Measurements from ENCODE around the gene SATB2. TPM values are rescaled to one million over a fixed set of nuclear protein-coding genes. Genes with fewer than 3 reads are reported as not detected.

Gene SATB2
- total RNA-seq, 4 donors from 2014 or later: 62.0 to 104 (median 91.1) TPM

DNA sequence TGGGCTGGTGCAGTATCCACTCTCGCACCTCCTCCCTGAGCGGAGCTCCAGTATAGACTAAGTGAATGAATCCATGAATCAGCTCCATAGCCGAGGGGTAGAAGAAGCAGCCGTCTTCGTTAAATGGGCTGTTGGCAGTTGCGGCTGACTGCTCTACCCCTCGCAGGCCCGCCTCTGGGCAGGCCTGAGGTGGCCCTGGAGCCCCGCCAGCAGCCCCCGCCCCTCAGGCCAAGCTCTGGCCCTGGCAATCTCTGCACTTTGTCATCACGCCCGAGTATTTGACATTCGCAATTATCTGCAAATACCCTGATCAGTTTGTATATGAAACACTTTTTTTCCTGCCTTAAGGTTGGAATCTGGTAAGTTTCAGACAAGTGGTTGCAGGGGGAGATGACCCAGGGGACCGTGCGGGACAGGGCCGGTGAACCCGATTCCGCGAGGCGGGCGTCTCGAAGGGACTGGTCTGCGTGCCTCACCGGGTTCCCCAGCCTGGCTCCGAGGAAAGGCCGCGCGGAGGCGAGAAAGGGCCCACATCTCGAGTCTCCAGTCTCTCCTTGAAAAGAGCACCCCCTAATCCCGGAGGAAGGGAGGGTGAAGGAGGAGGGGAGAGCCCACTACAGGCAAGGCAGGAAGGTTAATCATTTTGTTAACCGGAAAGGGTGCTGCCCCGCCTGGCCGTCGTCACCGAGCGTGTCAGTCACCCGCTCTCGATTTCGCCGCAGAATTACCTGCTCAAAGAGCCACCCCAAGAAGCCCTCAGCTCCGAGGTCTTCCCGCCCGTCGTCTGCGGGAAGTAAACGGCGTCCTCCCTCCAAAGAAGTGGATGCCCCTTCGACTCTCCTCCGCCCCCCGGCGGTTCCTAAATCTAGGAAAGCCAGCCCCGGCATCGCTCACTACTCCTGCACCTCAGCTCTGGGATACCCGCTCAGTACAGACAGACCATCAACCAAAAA is 11.1 kb upstream of the SATB2 start:
- H3K27me3 ChIP-seq: peaks cover 0 to 20% of the 10 kb centered on the region in 2 donors
- H3K36me3 ChIP-seq: no peaks in the 10 kb centered on the region
- peaks cover 0 to 6% (median 0%) of the 10 kb centered on the region in 4 donors for H3K9me3 ChIP-seq
- no peak overlapping the region for H3K4me3 ChIP-seq
- no peak for TF ChIP-seq POLR2A (IDR thresholded peaks at IDR 0.05)
- TF ChIP-seq, protein P1, sequence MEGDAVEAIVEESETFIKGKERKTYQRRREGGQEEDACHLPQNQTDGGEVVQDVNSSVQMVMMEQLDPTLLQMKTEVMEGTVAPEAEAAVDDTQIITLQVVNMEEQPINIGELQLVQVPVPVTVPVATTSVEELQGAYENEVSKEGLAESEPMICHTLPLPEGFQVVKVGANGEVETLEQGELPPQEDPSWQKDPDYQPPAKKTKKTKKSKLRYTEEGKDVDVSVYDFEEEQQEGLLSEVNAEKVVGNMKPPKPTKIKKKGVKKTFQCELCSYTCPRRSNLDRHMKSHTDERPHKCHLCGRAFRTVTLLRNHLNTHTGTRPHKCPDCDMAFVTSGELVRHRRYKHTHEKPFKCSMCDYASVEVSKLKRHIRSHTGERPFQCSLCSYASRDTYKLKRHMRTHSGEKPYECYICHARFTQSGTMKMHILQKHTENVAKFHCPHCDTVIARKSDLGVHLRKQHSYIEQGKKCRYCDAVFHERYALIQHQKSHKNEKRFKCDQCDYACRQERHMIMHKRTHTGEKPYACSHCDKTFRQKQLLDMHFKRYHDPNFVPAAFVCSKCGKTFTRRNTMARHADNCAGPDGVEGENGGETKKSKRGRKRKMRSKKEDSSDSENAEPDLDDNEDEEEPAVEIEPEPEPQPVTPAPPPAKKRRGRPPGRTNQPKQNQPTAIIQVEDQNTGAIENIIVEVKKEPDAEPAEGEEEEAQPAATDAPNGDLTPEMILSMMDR (IDR thresholded peaks at IDR 0.05): no peak
- peaks cover 0 to 18% (median 0%) of the 10 kb centered on the region in 4 donors for H3K4me1 ChIP-seq
- no peak overlapping the region for H3K27ac ChIP-seq
- DNase-seq: no peak

DNA sequence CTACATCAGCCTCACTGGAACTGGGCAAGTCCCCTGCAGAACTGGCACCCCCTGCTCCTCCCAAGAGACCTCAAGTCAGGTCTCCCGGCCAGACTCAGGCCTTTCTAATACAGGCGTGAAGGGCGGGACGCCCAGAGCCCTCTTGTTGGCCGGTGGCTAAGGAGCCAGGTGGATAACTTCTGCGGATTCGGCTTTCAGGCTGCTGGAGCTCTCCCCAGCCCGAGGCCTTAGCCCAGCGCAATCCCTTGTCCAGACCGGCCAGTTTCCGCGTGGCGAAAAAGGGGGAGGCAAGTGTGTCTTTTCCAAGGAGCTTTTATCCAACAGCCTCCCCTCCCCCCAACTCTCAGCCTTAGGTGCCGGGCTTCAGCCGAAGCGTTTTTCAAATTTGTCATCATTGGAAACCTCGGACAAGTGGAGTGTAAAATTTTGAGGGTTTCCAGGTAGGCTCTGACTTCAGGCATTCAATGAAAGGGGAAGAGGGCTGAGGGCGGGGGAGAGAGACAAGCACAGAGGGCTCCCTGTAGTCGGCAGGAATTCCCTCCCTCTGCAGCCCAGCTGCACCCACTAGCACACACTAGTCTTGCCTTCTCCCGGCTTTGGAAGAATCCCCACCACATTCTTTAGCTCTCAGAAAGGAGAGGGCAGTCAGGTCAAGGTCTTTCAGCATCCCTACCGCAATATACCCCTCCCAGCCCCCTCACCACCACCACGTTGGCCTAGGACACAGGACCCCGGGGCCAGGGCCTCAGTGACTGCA is 9.5 kb upstream of the SATB2 start:
- Histone ChIP-seq H3K27ac (no peak overlapping the region), H3K4me1 (peaks cover 0 to 29% (median 2%) of the 10 kb centered on the region in 4 donors)

DNA sequence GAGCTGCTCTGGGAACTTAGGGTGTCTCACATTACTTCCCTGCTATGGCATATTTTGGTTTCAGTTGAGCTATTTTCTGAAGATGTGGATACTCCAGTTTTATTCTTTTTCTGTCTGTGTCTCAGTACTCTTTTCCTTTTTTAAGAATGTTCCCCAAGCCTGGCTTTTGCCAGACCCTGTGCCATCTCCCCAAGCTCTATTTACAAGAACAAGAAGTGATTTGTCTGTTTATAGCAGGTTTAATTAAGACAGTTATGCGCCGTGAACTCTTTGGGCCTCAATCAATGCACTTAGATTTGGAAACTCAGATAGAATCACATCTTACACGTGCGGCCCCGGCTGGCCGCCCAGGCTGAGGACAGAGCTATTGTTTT is 8.9 kb upstream of the SATB2 start:
- peaks cover 0 to 40% of the 10 kb centered on the region in 2 donors for H3K27me3 ChIP-seq
- no peak overlapping the region for H3K4me3 ChIP-seq
- H3K36me3 ChIP-seq: no peaks in the 10 kb centered on the region
- peaks cover 0 to 29% (median 2%) of the 10 kb centered on the region in 4 donors for H3K4me1 ChIP-seq
- peaks cover 0 to 21% (median 0%) of the 10 kb centered on the region in 4 donors for H3K9me3 ChIP-seq
- no peak overlapping the region for H3K27ac ChIP-seq
- TF ChIP-seq POLR2A (IDR thresholded peaks at IDR 0.05): no peak
- TF ChIP-seq, protein P1 (IDR thresholded peaks at IDR 0.05): no peak
- no peak for DNase-seq

More for the DNA sequence above, 9.5 kb upstream of the SATB2 start:
- peaks cover 0 to 16% (median 0%) of the 10 kb centered on the region in 4 donors for H3K9me3 ChIP-seq
- no peak for DNase-seq
- H3K36me3 ChIP-seq: no peaks in the 10 kb centered on the region
- peaks cover 0 to 34% of the 10 kb centered on the region in 2 donors for H3K27me3 ChIP-seq
- TF ChIP-seq, protein P1 (IDR thresholded peaks at IDR 0.05): no peak
- no peak for TF ChIP-seq POLR2A (IDR thresholded peaks at IDR 0.05)
- no peak overlapping the region for H3K4me3 ChIP-seq

GRCh38 chr2:199465988-199466691 is 8.4 kb upstream of the SATB2 start:
- TF ChIP-seq, protein P1 (IDR thresholded peaks at IDR 0.05): no peak
- no peak for TF ChIP-seq POLR2A (IDR thresholded peaks at IDR 0.05)
- Histone ChIP-seq H3K27ac (no peak overlapping the region), H3K4me3 (no peak overlapping the region), H3K27me3 (peaks cover 0 to 43% of the 10 kb centered on the region in 2 donors), H3K36me3 (no peaks in the 10 kb centered on the region), H3K9me3 (peaks cover 0 to 23% (median 0%) of the 10 kb centered on the region in 4 donors), H3K4me1 (peaks cover 0 to 25% (median 2%) of the 10 kb centered on the region in 4 donors)
- no peak for DNase-seq

- H3K9me3 ChIP-seq: peaks cover 0 to 23% (median 0%) of the 10 kb centered on the region in 4 donors
- TF ChIP-seq, protein P1 (IDR thresholded peaks at IDR 0.05): no peak
- TF ChIP-seq POLR2A (IDR thresholded peaks at IDR 0.05): no peak
- H3K36me3 ChIP-seq: no peaks in the 10 kb centered on the region
- no peak overlapping the region for H3K4me3 ChIP-seq
- H3K27ac ChIP-seq: no peak overlapping the region
- H3K4me1 ChIP-seq: peaks cover 0 to 20% (median 2%) of the 10 kb centered on the region in 4 donors
- peaks cover 0 to 43% of the 10 kb centered on the region in 2 donors for H3K27me3 ChIP-seq
- no peak for DNase-seq
Measured at GRCh38 chr2:199465390-199465789, 7.7 kb upstream of the SATB2 start.
